H1 (cell line): ENCODE measurements around the gene NTN4. TPM values are rescaled to one million over a fixed set of nuclear protein-coding genes. Genes with fewer than 3 reads are reported as not detected.

Experiments
- CBX5 ChIP-seq: fragments of 300-800, 300-1000 bp; sonication (generic); IDR thresholded peaks from 2 replicates; pipeline ENCODE4 v1.7.1; 2016; ENCODE audit warnings: antibody characterized with exemption, low read length, low read depth
- CBX8 ChIP-seq: fragments of 300-800, 300-1000 bp; sonication (generic); IDR thresholded peaks from 2 replicates; pipeline ENCODE4 v1.7.1; 2016; ENCODE audit warnings: low read depth, low read length, borderline replicate concordance
- KDM4A ChIP-seq: IDR thresholded peaks from one replicate; pipeline ENCODE4 v1.7.1; 2012; ENCODE audit warnings: low read depth, mild to moderate bottlenecking, moderate library complexity, low read length, inconsistent platforms; ENCODE audit not compliant: severe bottlenecking
- SAP30 ChIP-seq: fragments of 300-600 bp; sonication (generic); IDR thresholded peaks from 2 replicates; pipeline ENCODE4 v1.7.1; 2012; ENCODE audit warnings: low read length, moderate library complexity, mild to moderate bottlenecking, inconsistent platforms; ENCODE audit not compliant: insufficient read depth, insufficient replicate concordance
- SP4 ChIP-seq: IDR thresholded peaks from 2 replicates; pipeline ENCODE4 v1.6.1; 2012; ENCODE audit warnings: low read length, inconsistent platforms
- TAF1 ChIP-seq: IDR thresholded peaks from 2 replicates; pipeline ENCODE4 v1.6.1; 2011; ENCODE audit warnings: mild to moderate bottlenecking, low read depth, low read length
- polyA plus RNA-seq, 7 experiments: library from polyadenylated mRNA; depleted of rRNA in 3 of 7; stranded (reverse) in 5 of 7; unstranded in 2 of 7; fragments of >200 nt in 5 of 7; fragments of 200-250 nt in 2 of 7; gene quantifications; 1 replicate in 5 of 7; 2 replicates in 1 of 7; 4 replicates in 1 of 7; pipeline versions ENCODE4 v1.2.1 to v1.2.3, GENCODE V29; 2011 to 2013; ENCODE audit warnings: missing spikeins in 2 of 7, mixed read lengths in 2 of 7
- total RNA-seq: library from RNA; stranded (reverse); fragmentation: NEBNext Ultra II Directional; extraction: Animal tissue kit (Norgen Biotek cat#: 25700); gene quantifications from 2 replicates; pipeline ENCODE4 v1.2.1, GENCODE V29; 2021

Gene NTN4
- total and polyA plus RNA-seq, 2 of the 8 experiments (the other 6 are each of a cell fraction or from before 2014, with no cell fraction given): 0.74 to 1.3 TPM

- TF ChIP-seq CBX5 (no peak), CBX8 (no peak), SAP30 (no peak), SP4 (no peak), KDM4A (no peak), TAF1 (no peak)
These were observed 73.1 kb downstream of the NTN4 start (continued) for GRCh38 chr12:95717316-95717928.
